Hepatocyte (in vitro differentiated cells): Measurements from ENCODE around the gene THAP9.

Source experiments
- CTCF ChIP-seq: fragments of 200-600 bp; sonication (generic); IDR thresholded peaks from 2 replicates; pipeline ENCODE4 v1.5.1; 2016; ENCODE audit warnings: antibody characterized with exemption, mild to moderate bottlenecking; ENCODE audit not compliant: poor library complexity
- EZH2 ChIP-seq: fragments of 200-600 bp; sonication (generic); IDR thresholded peaks from 2 replicates; pipeline ENCODE4 v1.6.1; 2016; ENCODE audit warnings: antibody characterized with exemption, mild to moderate bottlenecking, borderline replicate concordance
- EZH2phosphoT487 ChIP-seq: fragments of 200-600 bp; sonication (generic); IDR thresholded peaks from one replicate; pipeline ENCODE4 v1.6.1; 2018; ENCODE audit warnings: antibody characterized with exemption, mild to moderate bottlenecking, low read depth, moderate library complexity; ENCODE audit not compliant: unreplicated experiment, severe bottlenecking

GRCh38 chr4:82885410-82885809, 15.1 kb upstream of the THAP9 start:
- no peak for TF ChIP-seq EZH2
- TF ChIP-seq CTCF: no peak
- TF ChIP-seq EZH2phosphoT487: no peak
